ENCODE measurements around the gene CDH23. TPM values are rescaled to one million over a fixed set of nuclear protein-coding genes. Genes with fewer than 3 reads are reported as not detected.

CDH23 gene
- total RNA-seq, 1 donor from 2014 or later = not detected

DNA sequence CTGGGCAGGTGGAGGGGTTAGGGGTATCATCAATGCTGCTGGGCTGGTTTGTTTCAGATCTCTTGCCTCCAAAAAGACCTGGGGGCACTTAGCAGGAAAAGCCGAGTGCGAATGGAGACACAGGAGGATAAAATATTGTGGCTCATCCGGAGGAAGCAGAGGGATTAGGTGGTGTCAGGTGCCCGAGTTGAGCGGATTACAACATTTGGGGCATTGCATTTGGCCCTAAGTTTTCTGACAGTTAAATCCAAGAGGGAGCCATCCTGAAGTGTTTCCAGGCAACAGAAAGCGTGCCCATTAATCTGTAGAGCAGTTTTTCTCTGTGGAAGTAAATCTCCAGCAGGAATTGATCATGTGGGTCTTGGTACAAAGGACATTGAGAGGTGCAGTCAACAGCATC lies 85.9 kb downstream of the CDH23 start:
- Histone ChIP-seq H3K36me3 (ENCODE audit: control insufficient read depth, insufficient read depth, low read length) (no peaks in the 10 kb centered on the region), H3K4me3 (ENCODE audit: low read depth, low read length) (no peak overlapping the region), H3K27me3 (ENCODE audit: control insufficient read depth, insufficient read depth, low read length) (peaks cover 4% of the 10 kb centered on the region)
- TF ChIP-seq, protein P1, sequence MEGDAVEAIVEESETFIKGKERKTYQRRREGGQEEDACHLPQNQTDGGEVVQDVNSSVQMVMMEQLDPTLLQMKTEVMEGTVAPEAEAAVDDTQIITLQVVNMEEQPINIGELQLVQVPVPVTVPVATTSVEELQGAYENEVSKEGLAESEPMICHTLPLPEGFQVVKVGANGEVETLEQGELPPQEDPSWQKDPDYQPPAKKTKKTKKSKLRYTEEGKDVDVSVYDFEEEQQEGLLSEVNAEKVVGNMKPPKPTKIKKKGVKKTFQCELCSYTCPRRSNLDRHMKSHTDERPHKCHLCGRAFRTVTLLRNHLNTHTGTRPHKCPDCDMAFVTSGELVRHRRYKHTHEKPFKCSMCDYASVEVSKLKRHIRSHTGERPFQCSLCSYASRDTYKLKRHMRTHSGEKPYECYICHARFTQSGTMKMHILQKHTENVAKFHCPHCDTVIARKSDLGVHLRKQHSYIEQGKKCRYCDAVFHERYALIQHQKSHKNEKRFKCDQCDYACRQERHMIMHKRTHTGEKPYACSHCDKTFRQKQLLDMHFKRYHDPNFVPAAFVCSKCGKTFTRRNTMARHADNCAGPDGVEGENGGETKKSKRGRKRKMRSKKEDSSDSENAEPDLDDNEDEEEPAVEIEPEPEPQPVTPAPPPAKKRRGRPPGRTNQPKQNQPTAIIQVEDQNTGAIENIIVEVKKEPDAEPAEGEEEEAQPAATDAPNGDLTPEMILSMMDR (IDR thresholded peaks at IDR 0.05; ENCODE audit: insufficient read depth, low read length, severe bottlenecking) = no peak
- DNase-seq (ENCODE audit: low read depth) (no peak), FAIRE-seq (no peak)

GRCh38 chr10:71483135-71483534 lies 86.4 kb downstream of the CDH23 start:
- peaks cover 4% of the 10 kb centered on the region for H3K27me3 ChIP-seq (ENCODE audit: control insufficient read depth, insufficient read depth, low read length)
- H3K4me3 ChIP-seq (ENCODE audit: low read depth, low read length) = no peak overlapping the region
- H3K36me3 ChIP-seq (ENCODE audit: control insufficient read depth, insufficient read depth, low read length) = no peaks in the 10 kb centered on the region
- TF ChIP-seq, protein P1 (IDR thresholded peaks at IDR 0.05; ENCODE audit: insufficient read depth, low read length, severe bottlenecking) = no peak
- no peak for DNase-seq (ENCODE audit: low read depth)
- no peak for FAIRE-seq

- TF ChIP-seq, protein P1 (IDR thresholded peaks at IDR 0.05; ENCODE audit: insufficient read depth, low read length, severe bottlenecking) = no peak
- H3K27me3 ChIP-seq (ENCODE audit: control insufficient read depth, insufficient read depth, low read length) = peaks cover 4% of the 10 kb centered on the region
Observed at GRCh38 chr10:71483885-71484751, 87.4 kb downstream of the CDH23 start.

GRCh38 chr10:71486484-71487114 lies 89.9 kb downstream of the CDH23 start:
- H3K4me3 ChIP-seq (ENCODE audit: low read depth, low read length) = no peak overlapping the region
- H3K27me3 ChIP-seq (ENCODE audit: control insufficient read depth, insufficient read depth, low read length) = peaks cover 2% of the 10 kb centered on the region
- TF ChIP-seq, protein P1 (IDR thresholded peaks at IDR 0.05; ENCODE audit: insufficient read depth, low read length, severe bottlenecking) = peak; percentile 87
- DNase-seq (ENCODE audit: low read depth) (peak; percentile 22), FAIRE-seq (no peak)
- no peaks in the 10 kb centered on the region for H3K36me3 ChIP-seq (ENCODE audit: control insufficient read depth, insufficient read depth, low read length)

More at GRCh38 chr10:71483885-71484751, 87.4 kb downstream of the CDH23 start:
- Histone ChIP-seq H3K36me3 (ENCODE audit: control insufficient read depth, insufficient read depth, low read length) (no peaks in the 10 kb centered on the region), H3K4me3 (ENCODE audit: low read depth, low read length) (no peak overlapping the region)
- DNase-seq (ENCODE audit: low read depth) = no peak
- peak; percentile 32 for FAIRE-seq

GRCh38 chr10:71487726-71488125 lies 91.0 kb downstream of the CDH23 start:
- DNase-seq (ENCODE audit: low read depth) (no peak), FAIRE-seq (no peak)
- H3K27me3 ChIP-seq (ENCODE audit: control insufficient read depth, insufficient read depth, low read length) = peaks cover 1% of the 10 kb centered on the region
- TF ChIP-seq, protein P1 (IDR thresholded peaks at IDR 0.05; ENCODE audit: insufficient read depth, low read length, severe bottlenecking) = no peak
- H3K4me3 ChIP-seq (ENCODE audit: low read depth, low read length) = no peak overlapping the region
- H3K36me3 ChIP-seq (ENCODE audit: control insufficient read depth, insufficient read depth, low read length) = no peaks in the 10 kb centered on the region
